NB4 (cell line): ENCODE data around the gene MAGI2.

Experiments
- MYC ChIP-seq: IDR thresholded peaks from 2 replicates; pipeline ENCODE4 v1.6.1; 2011; ENCODE audit warnings: low read depth, low read length
- POLR2A ChIP-seq: IDR thresholded peaks from 2 replicates; pipeline ENCODE4 v1.6.1; 2011; ENCODE audit warnings: mild to moderate bottlenecking; ENCODE audit not compliant: insufficient read length; ENCODE audit errors: extremely low read depth
- TF ChIP-seq, protein P1 (sequence below): IDR thresholded peaks from one replicate; pipeline ENCODE4 v1.5.1; 2012; ENCODE audit warnings: low read depth, low read length
- TF ChIP-seq, protein P2 (sequence below): IDR thresholded peaks from 2 replicates; pipeline ENCODE4 v1.6.1; 2011; ENCODE audit warnings: low read depth, low read length

DNA sequence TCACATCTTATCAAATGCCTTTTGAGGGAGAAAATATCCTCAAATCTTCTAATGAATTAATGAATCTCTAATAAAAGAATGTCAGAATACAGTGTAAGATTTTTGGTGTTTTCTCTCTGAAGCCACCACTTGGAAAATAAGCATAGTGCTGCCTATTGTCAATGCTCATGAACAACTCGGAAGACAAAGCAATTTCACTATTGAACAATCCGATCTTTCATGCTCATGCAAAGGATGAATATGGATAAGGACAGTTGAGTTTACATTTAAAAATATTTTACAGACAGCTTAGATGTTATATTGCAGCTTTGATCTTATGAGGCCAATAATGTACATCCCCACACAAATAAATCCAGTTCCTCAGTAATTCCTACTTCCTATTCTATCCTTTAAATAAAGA is 40.6 kb downstream of the MAGI2 start:
- TF ChIP-seq, protein P1, sequence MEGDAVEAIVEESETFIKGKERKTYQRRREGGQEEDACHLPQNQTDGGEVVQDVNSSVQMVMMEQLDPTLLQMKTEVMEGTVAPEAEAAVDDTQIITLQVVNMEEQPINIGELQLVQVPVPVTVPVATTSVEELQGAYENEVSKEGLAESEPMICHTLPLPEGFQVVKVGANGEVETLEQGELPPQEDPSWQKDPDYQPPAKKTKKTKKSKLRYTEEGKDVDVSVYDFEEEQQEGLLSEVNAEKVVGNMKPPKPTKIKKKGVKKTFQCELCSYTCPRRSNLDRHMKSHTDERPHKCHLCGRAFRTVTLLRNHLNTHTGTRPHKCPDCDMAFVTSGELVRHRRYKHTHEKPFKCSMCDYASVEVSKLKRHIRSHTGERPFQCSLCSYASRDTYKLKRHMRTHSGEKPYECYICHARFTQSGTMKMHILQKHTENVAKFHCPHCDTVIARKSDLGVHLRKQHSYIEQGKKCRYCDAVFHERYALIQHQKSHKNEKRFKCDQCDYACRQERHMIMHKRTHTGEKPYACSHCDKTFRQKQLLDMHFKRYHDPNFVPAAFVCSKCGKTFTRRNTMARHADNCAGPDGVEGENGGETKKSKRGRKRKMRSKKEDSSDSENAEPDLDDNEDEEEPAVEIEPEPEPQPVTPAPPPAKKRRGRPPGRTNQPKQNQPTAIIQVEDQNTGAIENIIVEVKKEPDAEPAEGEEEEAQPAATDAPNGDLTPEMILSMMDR, result no peak
- TF ChIP-seq POLR2A, result no peak
- TF ChIP-seq, protein P2, sequence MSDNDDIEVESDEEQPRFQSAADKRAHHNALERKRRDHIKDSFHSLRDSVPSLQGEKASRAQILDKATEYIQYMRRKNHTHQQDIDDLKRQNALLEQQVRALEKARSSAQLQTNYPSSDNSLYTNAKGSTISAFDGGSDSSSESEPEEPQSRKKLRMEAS, result no peak
- TF ChIP-seq MYC, result no peak
